Activated CD4-positive, alpha-beta T cell treated with anti-CD3 and anti-CD28 coated beads for 1 hour (primary cell): ENCODE measurements around the gene ACSL1.
"Not testable (repeated sequence)": the region's sequence is repeated elsewhere in the genome, so short reads cannot be mapped to it uniquely, and the experiment has no call there.

Experiments used
- DNase-seq: peaks from one replicate; pipeline ENCODE4 v3.0.0-alpha.2; 2020

The ACSL1 gene

GRCh38 chr4:184750926-184751584, 74.7 kb downstream of the ACSL1 start:
- DNase-seq: no peak

- DNase-seq: no peak
Observed at GRCh38 chr4:184748251-184748652, 77.5 kb downstream of the ACSL1 start.

- no peak for DNase-seq
Observed at GRCh38 chr4:184747034-184747830, 78.5 kb downstream of the ACSL1 start.

GRCh38 chr4:184745831-184746795, 79.7 kb downstream of the ACSL1 start:
- peak; percentile 57 for DNase-seq

GRCh38 chr4:184744236-184744635, 81.5 kb downstream of the ACSL1 start:
- DNase-seq: no peak

- no peak for DNase-seq
Observed at GRCh38 chr4:184743650-184744049, 82.1 kb downstream of the ACSL1 start.

GRCh38 chr4:184741651-184742050, 84.1 kb downstream of the ACSL1 start:
- DNase-seq: not testable (repeated sequence)

GRCh38 chr4:184740980-184741391, 84.8 kb downstream of the ACSL1 start:
- DNase-seq: no peak

GRCh38 chr4:184739575-184739974, 86.2 kb downstream of the ACSL1 start:
- not testable (repeated sequence) for DNase-seq

- DNase-seq: no peak
Observed at GRCh38 chr4:184734758-184735157, 91.0 kb downstream of the ACSL1 start.

GRCh38 chr4:184733654-184734524, 91.9 kb downstream of the ACSL1 start, which contains the start of gene CENPU:
CENPU (minus strand) TSS chr4:184734096; CDS start chr4:184734062, 34 bp downstream.
- DNase-seq: peak; percentile 93

- DNase-seq: no peak
Observed at GRCh38 chr4:184732126-184732525, 93.6 kb downstream of the ACSL1 start.

- DNase-seq: no peak
Observed at GRCh38 chr4:184731056-184731455, 94.7 kb downstream of the ACSL1 start.

GRCh38 chr4:184729946-184730345, 95.8 kb downstream of the ACSL1 start:
- no peak for DNase-seq

- no peak for DNase-seq
Observed at GRCh38 chr4:184728858-184729257, 96.9 kb downstream of the ACSL1 start.

- no peak for DNase-seq
Observed at GRCh38 chr4:184727430-184727829, 98.3 kb downstream of the ACSL1 start.

GRCh38 chr4:184722798-184723197, 103.0 kb downstream of the ACSL1 start:
- no peak for DNase-seq

- DNase-seq: no peak
Observed at GRCh38 chr4:184721254-184721653, 104.5 kb downstream of the ACSL1 start.

- no peak for DNase-seq
Observed at GRCh38 chr4:184719407-184719806, 106.4 kb downstream of the ACSL1 start.

GRCh38 chr4:184715526-184715925, 110.2 kb downstream of the ACSL1 start:
- DNase-seq: no peak

- DNase-seq: no peak
Observed at GRCh38 chr4:184713887-184714286, 111.9 kb downstream of the ACSL1 start.

GRCh38 chr4:184712322-184712721, 113.4 kb downstream of the ACSL1 start:
- DNase-seq: no peak
